ENCODE measurements around the gene ABLIM3. TPM values are rescaled to one million over a fixed set of nuclear protein-coding genes. Genes with fewer than 3 reads are reported as not detected.
A peak's percentile ranks its signal among the peaks of the same experiment; 100 is the strongest.

The ABLIM3 gene
- total and polyA plus RNA-seq, 8 donors = 1.3 to 8.1 (median 2.5) TPM

DNA sequence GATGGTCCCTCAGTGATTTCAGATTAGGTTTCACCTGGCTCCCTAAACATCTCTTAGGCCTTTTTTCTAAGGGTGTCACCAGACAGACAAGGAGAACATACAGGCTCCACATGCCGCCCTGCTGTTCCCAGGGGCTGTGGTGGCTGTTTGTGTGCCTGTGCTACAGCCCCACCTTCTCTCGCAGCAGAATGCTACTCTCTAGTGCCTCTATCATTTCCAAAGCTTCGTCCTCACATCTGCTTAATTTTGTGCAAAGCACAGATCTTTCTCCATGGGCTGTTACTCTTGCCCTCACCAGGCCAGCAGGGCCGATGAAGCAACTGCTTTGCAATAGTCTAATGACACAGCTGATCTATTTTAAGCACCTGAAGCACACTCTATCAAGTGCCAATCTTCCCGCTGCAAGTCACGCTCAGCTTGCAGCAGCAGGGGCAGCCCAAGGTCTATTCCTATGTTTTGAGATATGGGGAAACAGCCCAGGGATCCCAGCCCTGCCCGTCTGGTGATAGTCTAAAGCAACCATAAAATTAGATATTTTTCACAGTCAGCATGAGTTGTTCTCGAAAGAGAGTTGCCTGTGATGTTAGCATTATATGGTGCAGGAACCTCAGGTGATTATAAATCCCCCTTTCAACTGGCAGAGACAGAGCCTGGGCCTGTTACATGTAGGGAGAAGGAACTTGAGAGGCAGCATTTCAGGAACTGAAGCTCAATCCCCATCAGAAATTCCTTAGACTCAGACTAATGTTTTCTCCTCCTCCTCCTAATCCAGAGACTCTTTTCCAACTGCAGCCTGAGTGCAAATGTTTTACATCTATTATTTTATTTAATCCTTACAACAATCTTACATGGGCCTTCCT, 12.7 kb downstream of the ABLIM3 start:
- TF ChIP-seq, protein P1, sequence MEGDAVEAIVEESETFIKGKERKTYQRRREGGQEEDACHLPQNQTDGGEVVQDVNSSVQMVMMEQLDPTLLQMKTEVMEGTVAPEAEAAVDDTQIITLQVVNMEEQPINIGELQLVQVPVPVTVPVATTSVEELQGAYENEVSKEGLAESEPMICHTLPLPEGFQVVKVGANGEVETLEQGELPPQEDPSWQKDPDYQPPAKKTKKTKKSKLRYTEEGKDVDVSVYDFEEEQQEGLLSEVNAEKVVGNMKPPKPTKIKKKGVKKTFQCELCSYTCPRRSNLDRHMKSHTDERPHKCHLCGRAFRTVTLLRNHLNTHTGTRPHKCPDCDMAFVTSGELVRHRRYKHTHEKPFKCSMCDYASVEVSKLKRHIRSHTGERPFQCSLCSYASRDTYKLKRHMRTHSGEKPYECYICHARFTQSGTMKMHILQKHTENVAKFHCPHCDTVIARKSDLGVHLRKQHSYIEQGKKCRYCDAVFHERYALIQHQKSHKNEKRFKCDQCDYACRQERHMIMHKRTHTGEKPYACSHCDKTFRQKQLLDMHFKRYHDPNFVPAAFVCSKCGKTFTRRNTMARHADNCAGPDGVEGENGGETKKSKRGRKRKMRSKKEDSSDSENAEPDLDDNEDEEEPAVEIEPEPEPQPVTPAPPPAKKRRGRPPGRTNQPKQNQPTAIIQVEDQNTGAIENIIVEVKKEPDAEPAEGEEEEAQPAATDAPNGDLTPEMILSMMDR (IDR thresholded peaks at IDR 0.05) = no peak
- no peaks in the 10 kb centered on the region for H3K36me3 ChIP-seq
- intact Hi-C loops (cut with DNase I) = no loop called here
- 60 to 65% methylated on average over 8 of the region's 8 CpGs for WGBS, 2 donors
- peaks cover 0 to 21% (median 0%) of the 10 kb centered on the region in 3 donors for H3K4me1 ChIP-seq
- H3K27me3 ChIP-seq = no peaks in the 10 kb centered on the region
- FAIRE-seq (no peak), DNase-seq (peak in 2 of 6 donors; percentile 21 to 40), ATAC-seq (peak; percentile 52 to 82 (median 70))
- H3K27ac ChIP-seq = no peak overlapping the region
- H3K4me3 ChIP-seq = no peak overlapping the region
- H3K9me3 ChIP-seq = no peaks in the 10 kb centered on the region

DNA sequence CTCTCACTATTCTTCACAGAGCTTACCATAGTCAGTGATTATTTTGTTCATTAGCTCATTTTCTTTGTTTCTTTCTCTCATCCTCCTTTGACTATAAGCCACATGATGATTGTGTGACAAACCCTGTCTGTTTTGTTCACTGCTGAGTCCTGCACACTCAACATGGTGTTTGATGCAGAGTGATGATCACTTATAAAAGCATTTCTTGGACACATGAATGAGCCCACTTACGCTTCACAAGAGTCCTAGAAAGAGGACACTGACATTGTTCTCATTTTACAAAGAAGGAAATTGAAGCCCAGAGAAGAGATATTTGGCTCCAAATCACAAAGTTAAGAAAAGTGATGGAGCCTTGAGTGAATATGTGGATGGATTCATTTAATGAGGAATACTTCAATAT, 13.4 kb downstream of the ABLIM3 start:
- TF ChIP-seq, protein P1 (IDR thresholded peaks at IDR 0.05) = no peak
- Histone ChIP-seq H3K4me1 (peaks cover 0 to 21% (median 0%) of the 10 kb centered on the region in 3 donors), H3K4me3 (no peak overlapping the region), H3K27ac (no peak overlapping the region), H3K27me3 (no peaks in the 10 kb centered on the region), H3K9me3 (no peaks in the 10 kb centered on the region), H3K36me3 (no peaks in the 10 kb centered on the region)
- intact Hi-C loops (cut with DNase I) = no loop called here
- no peak for ATAC-seq
- WGBS, 2 donors = 95 to 99% methylated on average over 1 of the region's 1 CpG
- DNase-seq = no peak
- no peak for FAIRE-seq

DNA sequence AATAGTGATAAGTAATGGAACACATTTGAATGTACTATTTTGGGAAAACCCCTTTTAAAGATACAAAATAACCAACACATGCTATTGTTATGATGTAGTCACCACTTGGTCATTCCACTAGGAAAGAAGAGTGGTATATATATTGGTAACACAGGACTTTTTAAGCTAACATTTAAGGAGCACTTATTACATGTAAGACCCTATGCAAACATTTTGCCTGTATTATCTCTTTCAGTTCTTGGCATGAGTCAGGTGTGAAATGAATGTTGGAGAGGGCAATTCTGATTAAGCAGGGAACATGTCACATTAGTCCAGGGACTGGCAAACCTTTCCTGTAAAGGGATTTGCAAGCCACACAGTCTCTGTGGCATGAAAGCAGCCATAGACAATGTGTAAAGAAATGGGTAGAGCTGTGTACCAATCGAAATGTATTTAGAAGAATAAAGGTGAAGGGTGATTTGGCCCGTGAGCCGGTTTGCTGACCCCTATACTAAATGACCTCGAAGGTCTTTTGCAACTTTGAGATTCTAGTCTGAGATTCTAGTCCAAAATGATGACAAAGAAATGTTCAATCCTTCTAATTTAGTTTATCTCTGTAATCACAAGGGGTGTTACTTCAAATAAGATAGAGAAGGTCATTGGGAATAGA, 15.3 kb downstream of the ABLIM3 start:
- intact Hi-C loops (cut with DNase I) = no loop called here
- TF ChIP-seq, protein P1 (IDR thresholded peaks at IDR 0.05) = no peak
- no peak for FAIRE-seq
- H3K27ac ChIP-seq = no peak overlapping the region
- no peaks in the 10 kb centered on the region for H3K36me3 ChIP-seq
- WGBS, 2 donors = 79 to 80% methylated on average over 4 of the region's 4 CpGs
- no peaks in the 10 kb centered on the region for H3K27me3 ChIP-seq
- no peak overlapping the region for H3K4me3 ChIP-seq
- peaks cover 0 to 13% (median 0%) of the 10 kb centered on the region in 3 donors for H3K4me1 ChIP-seq
- no peak for ATAC-seq
- no peaks in the 10 kb centered on the region for H3K9me3 ChIP-seq
- DNase-seq = no peak

DNA sequence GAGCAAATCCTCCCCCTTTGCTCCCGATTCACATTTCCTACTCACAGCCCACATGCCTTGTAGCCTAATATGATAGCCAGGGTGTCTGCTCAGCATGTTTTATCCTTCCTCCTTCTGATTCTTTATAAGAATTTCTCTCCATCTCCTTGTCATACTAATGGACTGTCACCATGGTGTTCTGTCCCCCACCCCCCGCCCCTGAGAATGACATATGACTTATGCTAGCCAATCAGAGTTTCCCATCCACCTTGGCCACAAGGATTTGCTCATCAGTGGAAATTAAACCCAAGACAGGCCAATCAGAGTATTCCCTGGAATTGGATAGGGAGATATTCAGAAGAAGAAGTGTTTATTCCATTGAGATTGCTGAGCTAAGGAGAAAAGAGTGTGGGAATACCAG, 16.0 kb downstream of the ABLIM3 start:
- Histone ChIP-seq H3K27ac (no peak overlapping the region), H3K27me3 (no peaks in the 10 kb centered on the region), H3K9me3 (no peaks in the 10 kb centered on the region), H3K4me1 (peaks cover 0 to 11% (median 0%) of the 10 kb centered on the region in 3 donors), H3K4me3 (no peak overlapping the region), H3K36me3 (no peaks in the 10 kb centered on the region)
- WGBS, 2 donors = 81 to 86% methylated on average over 2 of the region's 2 CpGs
- ATAC-seq = no peak
- no peak for FAIRE-seq
- intact Hi-C loops (cut with DNase I) = no loop called here
- TF ChIP-seq, protein P1 (IDR thresholded peaks at IDR 0.05) = no peak
- DNase-seq = no peak
